Measurements from ENCODE around the gene STARD7. TPM values are rescaled to one million over a fixed set of nuclear protein-coding genes. Genes with fewer than 3 reads are reported as not detected.

The STARD7 gene
- polyA plus RNA-seq, 1 donor (not counting 4 experiments of a cell fraction or from before 2014, with no cell fraction given) = 73.4 TPM

- H3K4me3 ChIP-seq (ENCODE audit: control insufficient read depth in 2 of 3, extremely low read depth in 1 of 3, insufficient read depth in 2 of 3, low read depth in 1 of 3, low read length in 3 of 3) = no peak overlapping the region
- H3K27ac ChIP-seq (ENCODE audit: control insufficient read depth, insufficient read depth, low read length) = no peak overlapping the region
- H3K79me2 ChIP-seq (ENCODE audit: control insufficient read depth, insufficient read depth, low read length) = no peaks in the 10 kb centered on the region
- FAIRE-seq (no peak), DNase-seq (ENCODE audit: low read depth, low spot score) (no peak)
- H3K27me3 ChIP-seq (ENCODE audit: control insufficient read depth, extremely low read depth, insufficient read depth, low read length) = no peaks in the 10 kb centered on the region
- H3K4me2 ChIP-seq (ENCODE audit: control insufficient read depth, extremely low read depth, insufficient read depth, low read depth, low read length) = no peak overlapping the region
- H2AFZ ChIP-seq (ENCODE audit: control insufficient read depth, low read length) = no peak overlapping the region
- H3K36me3 ChIP-seq (ENCODE audit: control insufficient read depth in 2 of 2, extremely low read depth in 1 of 2, insufficient read depth in 2 of 2, low read length in 2 of 2) = no peaks in the 10 kb centered on the region
- no peaks in the 10 kb centered on the region for H3K9me1 ChIP-seq (ENCODE audit: control insufficient read depth, extremely low read depth, insufficient read depth, low read length)
- no peaks in the 10 kb centered on the region for H3K4me1 ChIP-seq (ENCODE audit: control insufficient read depth, extremely low read depth, insufficient read depth, low read length)
- dilution Hi-C loops (cut with MboI; ENCODE audit: extremely low pct_ligation_motif_present, low sequenced_read_pairs) = no loop called here
- no peak for TF ChIP-seq EZH2 (IDR thresholded peaks at IDR 0.05; ENCODE audit: low read length)
- TF ChIP-seq CTCF (optimal IDR thresholded peaks at IDR 0.05 in 1 of 3, IDR thresholded peaks at IDR 0.05 in 1 of 3, conservative IDR thresholded peaks at IDR 0.05 in 1 of 3; ENCODE audit: extremely low read depth in 1 of 3, insufficient read depth in 2 of 3, low read length in 3 of 3) = no peak
- no peaks in the 10 kb centered on the region for H4K20me1 ChIP-seq (ENCODE audit: control insufficient read depth, extremely low read depth, insufficient read depth, low read length)
- H3K9ac ChIP-seq (ENCODE audit: control insufficient read depth, extremely low read depth, insufficient read depth, low read length) = no peak overlapping the region
- no peaks in the 10 kb centered on the region for H3K9me3 ChIP-seq (ENCODE audit: control insufficient read depth, low read depth, low read length)
Observed at GRCh38 chr2:96233436-96233835, 24.8 kb upstream of the STARD7 start.

- no peak overlapping the region for H3K9ac ChIP-seq (ENCODE audit: control insufficient read depth, extremely low read depth, insufficient read depth, low read length)
- H3K9me1 ChIP-seq (ENCODE audit: control insufficient read depth, extremely low read depth, insufficient read depth, low read length) = no peaks in the 10 kb centered on the region
- no peak for TF ChIP-seq CTCF (optimal IDR thresholded peaks at IDR 0.05 in 1 of 3, IDR thresholded peaks at IDR 0.05 in 1 of 3, conservative IDR thresholded peaks at IDR 0.05 in 1 of 3; ENCODE audit: extremely low read depth in 1 of 3, insufficient read depth in 2 of 3, low read length in 3 of 3)
- no peak for TF ChIP-seq EZH2 (IDR thresholded peaks at IDR 0.05; ENCODE audit: low read length)
- H3K27me3 ChIP-seq (ENCODE audit: control insufficient read depth, extremely low read depth, insufficient read depth, low read length) = no peaks in the 10 kb centered on the region
- FAIRE-seq = no peak
- H3K4me1 ChIP-seq (ENCODE audit: control insufficient read depth, extremely low read depth, insufficient read depth, low read length) = no peaks in the 10 kb centered on the region
- H3K79me2 ChIP-seq (ENCODE audit: control insufficient read depth, insufficient read depth, low read length) = no peaks in the 10 kb centered on the region
- H3K4me2 ChIP-seq (ENCODE audit: control insufficient read depth, extremely low read depth, insufficient read depth, low read depth, low read length) = no peak overlapping the region
- no peak overlapping the region for H3K4me3 ChIP-seq (ENCODE audit: control insufficient read depth in 2 of 3, extremely low read depth in 1 of 3, insufficient read depth in 2 of 3, low read depth in 1 of 3, low read length in 3 of 3)
- H3K9me3 ChIP-seq (ENCODE audit: control insufficient read depth, low read depth, low read length) = no peaks in the 10 kb centered on the region
- H3K27ac ChIP-seq (ENCODE audit: control insufficient read depth, insufficient read depth, low read length) = no peak overlapping the region
- no peak for DNase-seq (ENCODE audit: low read depth, low spot score)
- no peaks in the 10 kb centered on the region for H3K36me3 ChIP-seq (ENCODE audit: control insufficient read depth in 2 of 2, extremely low read depth in 1 of 2, insufficient read depth in 2 of 2, low read length in 2 of 2)
- no peak overlapping the region for H2AFZ ChIP-seq (ENCODE audit: control insufficient read depth, low read length)
- no peaks in the 10 kb centered on the region for H4K20me1 ChIP-seq (ENCODE audit: control insufficient read depth, extremely low read depth, insufficient read depth, low read length)
- dilution Hi-C loops (cut with MboI; ENCODE audit: extremely low pct_ligation_motif_present, low sequenced_read_pairs) = no loop called here
Observed at GRCh38 chr2:96231316-96231715, 22.7 kb upstream of the STARD7 start.
